Body of pancreas (tissue), 4 donors: ENCODE data around the gene STAG2.

Experiments used
- CTCF ChIP-seq, 7 experiments: fragments of 450-650 bp in 4 of 7; fragments of 200-600 bp in 3 of 7; sonication (generic) in 3 of 7; IDR thresholded peaks; one replicate each; pipeline ENCODE4 v1.5.1; 2016 to 2019; ENCODE audit warnings: antibody characterized with exemption in 7 of 7
- POLR2A ChIP-seq, 3 donors: fragments of 450-650 bp; IDR thresholded peaks; one replicate each; pipeline ENCODE4 v1.6.1; 2016; ENCODE audit warnings: antibody characterized with exemption in 3 of 3, mild to moderate bottlenecking in 2 of 3

- TF ChIP-seq POLR2A (IDR thresholded peaks at IDR 0.05) (no peak), CTCF (IDR thresholded peaks at IDR 0.05) (no peak)
These were observed 43.3 kb upstream of the STAG2 start for GRCh38 chrX:123918106-123918721.
